Gastroesophageal sphincter (tissue), 3 donors: ENCODE results near the gene NSG2.

Experiments
- POLR2A ChIP-seq, 2 donors: fragments of 450-650 bp; IDR thresholded peaks; one replicate each; pipeline ENCODE4 v1.6.1; 2017; ENCODE audit warnings: antibody characterized with exemption in 2 of 2, mild to moderate bottlenecking in 2 of 2, moderate library complexity in 1 of 2
- POLR2AphosphoS5 ChIP-seq: sonication (generic); formaldehyde crosslinking; IDR thresholded peaks from one replicate; pipeline ENCODE4 v1.6.1; 2017; ENCODE audit warnings: antibody characterized with exemption
- TF ChIP-seq, protein P1 (sequence below), 4 experiments: fragments of 200-600 bp in 2 of 4; fragments of 450-650 bp in 2 of 4; sonication (generic) in 1 of 4; IDR thresholded peaks; one replicate each; pipeline ENCODE4 v1.5.1; 2017 to 2019; ENCODE audit warnings: antibody characterized with exemption in 4 of 4, mild to moderate bottlenecking in 2 of 4, moderate library complexity in 2 of 4

DNA sequence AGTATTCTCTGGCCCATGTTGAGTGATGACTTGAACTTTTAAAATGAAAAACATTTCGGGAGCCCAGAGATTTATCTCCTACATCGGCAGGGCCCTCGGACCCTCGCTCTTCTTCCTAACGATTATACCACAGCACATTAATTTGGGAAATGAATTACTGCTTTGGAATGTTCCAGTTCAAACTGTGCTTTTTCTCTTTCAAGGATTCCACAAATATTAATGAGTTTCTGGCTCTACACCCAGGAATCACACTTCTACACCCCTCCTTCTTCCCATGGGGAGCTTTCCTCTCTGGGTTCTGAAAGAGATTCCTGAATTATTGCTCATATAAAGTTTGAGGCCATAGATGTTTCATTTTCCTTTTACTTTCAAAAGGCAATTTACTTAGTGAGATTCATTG lies 41.2 kb downstream of the NSG2 start:
- TF ChIP-seq, protein P1, sequence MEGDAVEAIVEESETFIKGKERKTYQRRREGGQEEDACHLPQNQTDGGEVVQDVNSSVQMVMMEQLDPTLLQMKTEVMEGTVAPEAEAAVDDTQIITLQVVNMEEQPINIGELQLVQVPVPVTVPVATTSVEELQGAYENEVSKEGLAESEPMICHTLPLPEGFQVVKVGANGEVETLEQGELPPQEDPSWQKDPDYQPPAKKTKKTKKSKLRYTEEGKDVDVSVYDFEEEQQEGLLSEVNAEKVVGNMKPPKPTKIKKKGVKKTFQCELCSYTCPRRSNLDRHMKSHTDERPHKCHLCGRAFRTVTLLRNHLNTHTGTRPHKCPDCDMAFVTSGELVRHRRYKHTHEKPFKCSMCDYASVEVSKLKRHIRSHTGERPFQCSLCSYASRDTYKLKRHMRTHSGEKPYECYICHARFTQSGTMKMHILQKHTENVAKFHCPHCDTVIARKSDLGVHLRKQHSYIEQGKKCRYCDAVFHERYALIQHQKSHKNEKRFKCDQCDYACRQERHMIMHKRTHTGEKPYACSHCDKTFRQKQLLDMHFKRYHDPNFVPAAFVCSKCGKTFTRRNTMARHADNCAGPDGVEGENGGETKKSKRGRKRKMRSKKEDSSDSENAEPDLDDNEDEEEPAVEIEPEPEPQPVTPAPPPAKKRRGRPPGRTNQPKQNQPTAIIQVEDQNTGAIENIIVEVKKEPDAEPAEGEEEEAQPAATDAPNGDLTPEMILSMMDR (IDR thresholded peaks at IDR 0.05), result no peak
- TF ChIP-seq POLR2A (IDR thresholded peaks at IDR 0.05), result no peak
- no peak for TF ChIP-seq POLR2AphosphoS5
